Measurements from ENCODE around the gene EFTUD2.

The EFTUD2 gene

GRCh38 chr17:44925731-44926697, 26.8 kb upstream of the EFTUD2 start:
- DNase-seq (ENCODE audit: low read depth in 2 of 2): no peak

- DNase-seq (ENCODE audit: low read depth in 2 of 2): no peak
These were observed 24.9 kb upstream of the EFTUD2 start for GRCh38 chr17:44924107-44924544.

- DNase-seq (ENCODE audit: low read depth in 2 of 2): no peak
These were observed 23.7 kb upstream of the EFTUD2 start for GRCh38 chr17:44922746-44923470.

- no peak for DNase-seq (ENCODE audit: low read depth in 2 of 2)
These were observed 22.9 kb upstream of the EFTUD2 start for GRCh38 chr17:44922136-44922535.

- no peak for DNase-seq (ENCODE audit: low read depth in 2 of 2)
These were observed 22.1 kb upstream of the EFTUD2 start for GRCh38 chr17:44921122-44921882.

GRCh38 chr17:44920565-44920940, 21.3 kb upstream of the EFTUD2 start:
- no peak for DNase-seq (ENCODE audit: low read depth in 2 of 2)

- DNase-seq (ENCODE audit: low read depth in 2 of 2): peak; percentile 22 to 23
These were observed 20.8 kb upstream of the EFTUD2 start for GRCh38 chr17:44919885-44920564.

GRCh38 chr17:44919411-44919810, 20.2 kb upstream of the EFTUD2 start:
- DNase-seq (ENCODE audit: low read depth in 2 of 2): no peak

- no peak for DNase-seq (ENCODE audit: low read depth in 2 of 2)
These were observed 18.8 kb upstream of the EFTUD2 start for GRCh38 chr17:44918006-44918405.

GRCh38 chr17:44917456-44917855, 18.2 kb upstream of the EFTUD2 start:
- no peak for DNase-seq (ENCODE audit: low read depth in 2 of 2)

- no peak for DNase-seq (ENCODE audit: low read depth in 2 of 2)
These were observed 17.6 kb upstream of the EFTUD2 start for GRCh38 chr17:44916781-44917241.

GRCh38 chr17:44915862-44916780, 16.9 kb upstream of the EFTUD2 start:
- DNase-seq (ENCODE audit: low read depth in 2 of 2): no peak

- DNase-seq (ENCODE audit: low read depth in 2 of 2): no peak
These were observed 16.1 kb upstream of the EFTUD2 start, which contains the start of gene GFAP for GRCh38 chr17:44915321-44915726. Gene GFAP (minus strand): TSS chr17:44915500. CDS start chr17:44915486, 14 bp downstream.

GRCh38 chr17:44914698-44915271, 15.5 kb upstream of the EFTUD2 start:
- DNase-seq (ENCODE audit: low read depth in 2 of 2): no peak

- DNase-seq (ENCODE audit: low read depth in 2 of 2): no peak
These were observed 14.9 kb upstream of the EFTUD2 start for GRCh38 chr17:44914148-44914547.

GRCh38 chr17:44913676-44914075, 14.4 kb upstream of the EFTUD2 start:
- DNase-seq (ENCODE audit: low read depth in 2 of 2): no peak

GRCh38 chr17:44912763-44913544, 13.7 kb upstream of the EFTUD2 start:
- no peak for DNase-seq (ENCODE audit: low read depth in 2 of 2)

GRCh38 chr17:44911133-44912001, 12.1 kb upstream of the EFTUD2 start:
- peak in 1 of 2 donors; percentile 23 for DNase-seq (ENCODE audit: low read depth in 2 of 2)
